ENCODE data around the gene SERPINA3. TPM values are rescaled to one million over a fixed set of nuclear protein-coding genes. Genes with fewer than 3 reads are reported as not detected.

The SERPINA3 gene
- total and polyA plus RNA-seq, 2 of the 8 experiments (the other 6 are each of a cell fraction or from before 2014, with no cell fraction given) = not detected

GRCh38 chr14:94659901-94660300 is 47.7 kb downstream of the SERPINA3 start:
- H3K4me1 ChIP-seq (replicated peaks in 1 of 4; ENCODE audit: control insufficient read depth in 3 of 4, insufficient read depth in 4 of 4, low read length in 3 of 4) = no peaks in the 10 kb centered on the region
- CTCF ChIA-PET (ENCODE audit: partially characterized antibody) = interaction anchor here (0.6 to 2.8 kb wide), 4 partner anchors 10 to 62 kb away, joined by 3 to 8 read pairs (median 4); no protein-coding TSS in a partner anchor
- no peaks in the 10 kb centered on the region for H3K23me2 ChIP-seq (ENCODE audit: low read depth, low read length)
- DNase-seq (ENCODE audit: low read depth in 1 of 2, low spot score in 2 of 2) = no peak
- no peak overlapping the region for H2AFZ ChIP-seq (ENCODE audit: low read length)
- H2BK15ac ChIP-seq (ENCODE audit: low read length) = no peak overlapping the region
- H3K4me3 ChIP-seq (ENCODE audit: extremely low read depth in 1 of 4, insufficient read depth in 2 of 4, low read depth in 3 of 4, low read length in 4 of 4) = no peak overlapping the region
- no peak for FAIRE-seq
- H3K27ac ChIP-seq (ENCODE audit: low read depth, low read length) = no peak overlapping the region
- no peak overlapping the region for H2BK5ac ChIP-seq (ENCODE audit: low read depth, low read length)
- H3K79me2 ChIP-seq (ENCODE audit: control insufficient read depth in 1 of 2, insufficient read depth in 2 of 2, low read length in 2 of 2) = no peaks in the 10 kb centered on the region
- H2BK120ac ChIP-seq (replicated peaks; ENCODE audit: low read depth, low read length) = no peak overlapping the region
- no peak overlapping the region for H2AK5ac ChIP-seq (ENCODE audit: low read depth, low read length)
- H4K20me1 ChIP-seq (replicated peaks in 1 of 2; ENCODE audit: control insufficient read depth in 1 of 2, insufficient read depth in 2 of 2, low read length in 2 of 2) = no peaks in the 10 kb centered on the region
- H3K9me3 ChIP-seq (ENCODE audit: insufficient read depth in 2 of 2, low read depth in 1 of 2, low read length in 1 of 2) = no peaks in the 10 kb centered on the region; a peak in 1 of 4 replicates
- no peak overlapping the region for H4K5ac ChIP-seq (ENCODE audit: insufficient read length, low read depth, low read length)
- 97% methylated on average over 2 of the region's 2 CpGs; no CpG with 5 or more reads in 1 of the 2 experiments for WGBS, 2 experiments (ENCODE audit: extremely low coverage in 1 of 2, insufficient coverage in 1 of 2, insufficient read length in 1 of 2, insufficient replicate concordance in 2 of 2, low coverage in 1 of 2, low lambda C conversion rate in 2 of 2, missing lambda C conversion rate in 1 of 2)
- no peak overlapping the region for H3K14ac ChIP-seq (ENCODE audit: insufficient read length)
- no peak overlapping the region for H3K9ac ChIP-seq (replicated peaks in 1 of 4; ENCODE audit: extremely low read depth in 1 of 4, low read depth in 3 of 4, low read length in 3 of 4)
- no peak overlapping the region for H2BK20ac ChIP-seq (ENCODE audit: low read length)
- H3K18ac ChIP-seq (ENCODE audit: extremely low read depth, low read length) = no peak overlapping the region
- no peak overlapping the region for H3K56ac ChIP-seq (replicated peaks; ENCODE audit: insufficient read length, low read depth, low read length)
- no peaks in the 10 kb centered on the region for H3K36me3 ChIP-seq (ENCODE audit: control insufficient read depth in 2 of 4, insufficient read depth in 4 of 4, low read length in 3 of 4)
- H3K79me1 ChIP-seq (ENCODE audit: low read depth, low read length) = no peaks in the 10 kb centered on the region
- POLR2A ChIA-PET (ENCODE audit: partially characterized antibody) = no interaction called here
- no peak overlapping the region for H3K4ac ChIP-seq (replicated peaks; ENCODE audit: insufficient read length, low read depth, low read length)
- H3K23ac ChIP-seq (ENCODE audit: insufficient read length) = no peak overlapping the region
- H3K27me3 ChIP-seq (replicated peaks in 1 of 4; ENCODE audit: control insufficient read depth in 3 of 4, extremely low read depth in 1 of 4, insufficient read depth in 3 of 4, low read length in 3 of 4) = no peaks in the 10 kb centered on the region
- H4K91ac ChIP-seq (replicated peaks; ENCODE audit: insufficient read length, low read length) = no peak overlapping the region
- H4K8ac ChIP-seq (ENCODE audit: extremely low read depth, insufficient read depth, low read length) = no peak overlapping the region
- H3K4me2 ChIP-seq (ENCODE audit: insufficient read depth in 1 of 2, low read depth in 2 of 2, low read length in 2 of 2) = no peak overlapping the region
- no peak overlapping the region for H2BK12ac ChIP-seq (ENCODE audit: low read depth, low read length)
- no peak for TF ChIP-seq JUN (IDR thresholded peaks at IDR 0.05; ENCODE audit: low read depth, low read length)
- TF ChIP-seq POU5F1 (IDR thresholded peaks at IDR 0.05; ENCODE audit: low read depth, low read length) = no peak
- TF ChIP-seq EGR1 (IDR thresholded peaks at IDR 0.05; ENCODE audit: borderline replicate concordance, low read depth, low read length) = no peak
- TF ChIP-seq CHD2 (IDR thresholded peaks at IDR 0.05; ENCODE audit: low read length) = no peak
- TF ChIP-seq TEAD4 (IDR thresholded peaks at IDR 0.05; ENCODE audit: low read depth, low read length) = no peak
- no peak for TF ChIP-seq HDAC6 (IDR thresholded peaks at IDR 0.05; ENCODE audit: low read depth, low read length)
- no peak for TF ChIP-seq RAD21 (IDR thresholded peaks at IDR 0.05 in 1 of 2, conservative IDR thresholded peaks at IDR 0.05 in 1 of 2; ENCODE audit: low read depth in 2 of 2, low read length in 2 of 2)
- no peak for TF ChIP-seq EP300 (IDR thresholded peaks at IDR 0.05; ENCODE audit: borderline replicate concordance in 1 of 2, low read depth in 2 of 2, low read length in 2 of 2)
